Measurements from ENCODE around the gene HLCS. TPM values are rescaled to one million over a fixed set of nuclear protein-coding genes. Genes with fewer than 3 reads are reported as not detected.

Gene HLCS
- total and polyA plus RNA-seq, 2 of the 8 experiments (the other 6 are each of a cell fraction or from before 2014, with no cell fraction given), result 4.7 to 12.2 TPM

DNA sequence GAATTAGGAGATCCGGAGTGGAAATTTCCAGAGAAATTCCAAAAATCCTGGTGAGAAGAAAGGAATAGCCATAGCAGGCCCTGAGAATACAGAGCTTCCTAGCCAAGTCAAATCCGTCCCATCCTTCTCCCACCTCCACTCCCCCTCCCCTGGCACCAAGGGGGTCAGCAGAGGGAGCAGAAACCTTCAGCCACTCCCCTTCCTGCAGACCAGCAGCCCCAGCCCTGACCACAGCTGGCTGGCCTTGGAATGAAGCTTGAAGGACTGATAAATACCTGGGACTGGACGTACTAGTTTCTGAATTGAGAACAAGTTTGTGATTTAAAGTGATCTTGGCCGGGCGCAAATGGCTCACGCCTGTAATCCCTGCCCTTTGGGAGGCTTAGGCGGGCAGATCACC lies 26.2 kb upstream of the HLCS start (continued):
- TF ChIP-seq SAP30 (IDR thresholded peaks at IDR 0.05; ENCODE audit: insufficient read depth, insufficient replicate concordance, low read length) (no peak), CTBP2 (IDR thresholded peaks at IDR 0.05; ENCODE audit: borderline replicate concordance, insufficient read depth, insufficient read length, low read length) (peak; percentile 43), ZNF274 (IDR thresholded peaks at IDR 0.05; ENCODE audit: borderline replicate concordance, extremely low read depth, low read length) (no peak), BRCA1 (IDR thresholded peaks at IDR 0.05; ENCODE audit: low read depth, low read length) (no peak)

All from H1 (cell line).